ENCODE results near the gene RAPGEF2.

DNA sequence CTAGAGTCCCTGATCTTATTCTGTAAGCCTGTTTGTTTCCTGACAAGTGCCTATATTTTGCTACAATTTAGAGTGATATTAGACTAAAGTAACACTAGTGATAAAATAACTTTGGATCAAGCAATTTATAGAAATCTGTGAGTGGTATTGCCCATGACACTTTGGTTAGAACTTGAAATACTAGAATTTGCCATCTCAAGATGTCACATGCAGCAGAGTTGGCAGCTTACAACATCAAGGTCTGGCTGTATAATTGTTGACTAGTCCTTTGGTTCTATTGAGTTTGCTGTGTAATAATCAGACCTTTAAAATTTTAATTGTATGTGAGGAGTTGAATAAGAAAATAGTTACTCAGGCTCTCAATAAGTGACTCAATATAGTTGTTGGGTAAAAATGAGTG lies 167.1 kb downstream of the RAPGEF2 start:
- TF ChIP-seq, protein P1, sequence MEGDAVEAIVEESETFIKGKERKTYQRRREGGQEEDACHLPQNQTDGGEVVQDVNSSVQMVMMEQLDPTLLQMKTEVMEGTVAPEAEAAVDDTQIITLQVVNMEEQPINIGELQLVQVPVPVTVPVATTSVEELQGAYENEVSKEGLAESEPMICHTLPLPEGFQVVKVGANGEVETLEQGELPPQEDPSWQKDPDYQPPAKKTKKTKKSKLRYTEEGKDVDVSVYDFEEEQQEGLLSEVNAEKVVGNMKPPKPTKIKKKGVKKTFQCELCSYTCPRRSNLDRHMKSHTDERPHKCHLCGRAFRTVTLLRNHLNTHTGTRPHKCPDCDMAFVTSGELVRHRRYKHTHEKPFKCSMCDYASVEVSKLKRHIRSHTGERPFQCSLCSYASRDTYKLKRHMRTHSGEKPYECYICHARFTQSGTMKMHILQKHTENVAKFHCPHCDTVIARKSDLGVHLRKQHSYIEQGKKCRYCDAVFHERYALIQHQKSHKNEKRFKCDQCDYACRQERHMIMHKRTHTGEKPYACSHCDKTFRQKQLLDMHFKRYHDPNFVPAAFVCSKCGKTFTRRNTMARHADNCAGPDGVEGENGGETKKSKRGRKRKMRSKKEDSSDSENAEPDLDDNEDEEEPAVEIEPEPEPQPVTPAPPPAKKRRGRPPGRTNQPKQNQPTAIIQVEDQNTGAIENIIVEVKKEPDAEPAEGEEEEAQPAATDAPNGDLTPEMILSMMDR (IDR thresholded peaks at IDR 0.05; ENCODE audit: poor library complexity), result no peak
- TF ChIP-seq EZH2 (IDR thresholded peaks at IDR 0.05; ENCODE audit: borderline replicate concordance) (no peak), EZH2phosphoT487 (IDR thresholded peaks at IDR 0.05; ENCODE audit: low read depth, severe bottlenecking, unreplicated experiment) (no peak)

Data from hepatocyte (in vitro differentiated cells).